GM12878 (cell line): Measurements from ENCODE around the gene LEF1. TPM values are rescaled to one million over a fixed set of nuclear protein-coding genes. Genes with fewer than 3 reads are reported as not detected.

Experiments
- ATAC-seq: fragments of 200-7000 bp; cut with Tn5 transposase; 3 replicates; pipeline ENCODE4 v1.9.1; 2020; ENCODE audit warnings: mild to moderate bottlenecking, moderate library complexity
- BruUV-seq: library from RNA; stranded (reverse); fragments of 400-500 nt; replicated peaks from 2 replicates; lab custom pipeline; 2021; lab: Mats Ljungman, UMichigan
- CTCF ChIA-PET: fragments of 300-600 bp; sonication (Branson Sonifier 250); formaldehyde crosslinking; extraction: SDS; loops from one replicate; lab custom pipeline; 2021; ENCODE audit warnings: inconsistent platforms; lab: Yijun Ruan, JAX
- POLR2A ChIA-PET: fragments of 350-600 bp; formaldehyde crosslinking; extraction: SDS; loops from one replicate; lab custom pipeline; 2021; ENCODE audit warnings: inconsistent platforms; lab: Charles Lee
- RAD21 ChIA-PET: fragments of 300-600 bp; sonication (Branson Sonifier 250); formaldehyde crosslinking; loops from one replicate; lab custom pipeline; 2023; ENCODE audit warnings: antibody characterized with exemption; ENCODE audit not compliant: unreplicated experiment; lab: Charles Lee
- SMC1A ChIA-PET: fragments of 300-600 bp; sonication (Branson Sonifier 250); formaldehyde crosslinking; loops from one replicate; lab custom pipeline; 2023; ENCODE audit not compliant: unreplicated experiment, uncharacterized antibody; lab: Charles Lee
- DNase-seq: peaks from one replicate; pipeline ENCODE4 v3.0.0-alpha.2; 2011; ENCODE audit warnings: low read depth, low spot score
- FAIRE-seq: peaks from 3 replicates; lab custom pipeline; 2011; peaks lifted over from hg19 to GRCh38; lab: Jason Lieb, UNC
- H2AFZ ChIP-seq: 2 replicates; pipeline ENCODE4 v1.6.0; 2011; ENCODE audit warnings: low read depth, low read length, control low read depth; ENCODE audit not compliant: control insufficient read depth
- H3K27ac ChIP-seq: 2 replicates; pipeline ENCODE4 v1.5.1; 2011; ENCODE audit warnings: control low read depth; ENCODE audit not compliant: control insufficient read depth, insufficient read depth
- H3K27me3 ChIP-seq, 2 experiments: replicated peaks in 1 of 2; 2 replicates each; pipeline versions ENCODE4 v1.6.0 to v1.6.1; 2011; ENCODE audit warnings: low read length in 1 of 2; ENCODE audit not compliant: control insufficient read depth in 2 of 2, insufficient read depth in 2 of 2
- H3K36me3 ChIP-seq, 2 experiments: 2 replicates each; pipeline ENCODE4 v1.5.1; 2011; ENCODE audit warnings: low read length in 1 of 2; ENCODE audit not compliant: control insufficient read depth in 2 of 2, insufficient read depth in 2 of 2
- H3K4me1 ChIP-seq: 2 replicates; pipeline ENCODE4 v1.6.1; 2011; ENCODE audit warnings: mild to moderate bottlenecking, low read length, moderate library complexity, mixed read lengths; ENCODE audit not compliant: control insufficient read depth, insufficient read depth
- H3K4me2 ChIP-seq: 2 replicates; pipeline ENCODE4 v1.6.0; 2011; ENCODE audit warnings: control low read depth; ENCODE audit not compliant: control insufficient read depth, insufficient read depth
- H3K4me3 ChIP-seq: fragments of 200-600 bp; sonication (generic); 2 replicates; pipeline ENCODE4 v1.5.1; 2016
- H3K79me2 ChIP-seq: 2 replicates; pipeline ENCODE4 v1.6.0; 2011; ENCODE audit warnings: low read length; ENCODE audit not compliant: control insufficient read depth, insufficient read depth
- H3K9ac ChIP-seq: 2 replicates; pipeline ENCODE4 v1.8.0; 2011; ENCODE audit warnings: low read length, control low read depth, mixed read lengths; ENCODE audit not compliant: control insufficient read depth, insufficient read depth
- H3K9me3 ChIP-seq: replicated peaks from 3 replicates; pipeline ENCODE4 v1.5.1; 2011; ENCODE audit warnings: mild to moderate bottlenecking, low read length; ENCODE audit not compliant: control insufficient read depth, insufficient read depth
- H4K20me1 ChIP-seq: 2 replicates; pipeline ENCODE4 v1.6.0; 2011; ENCODE audit not compliant: control insufficient read depth, insufficient read depth
- RAD21 ChIP-seq: IDR thresholded peaks from 2 replicates; pipeline ENCODE4 v1.6.1; 2011; ENCODE audit warnings: mild to moderate bottlenecking, low read depth, low read length, moderate library complexity; ENCODE audit not compliant: insufficient read depth
- WGBS: methylation state at CpG from one replicate; pipeline ENCODE4 v1.1.6; 2016; ENCODE audit warnings: low lambda C conversion rate; ENCODE audit not compliant: insufficient replicate concordance, insufficient coverage; ENCODE audit errors: missing lambda C conversion rate; 5-methylcytosine and 5-hydroxymethylcytosine counted together
- in situ Hi-C: fragments of 300-500 bp; cut with MboI; formaldehyde crosslinking; loops from 9 replicates; pipeline ENCODE4 v1.14.3; 2018; ENCODE audit warnings: mixed read lengths
- intact Hi-C: fragments of 100-400 bp; cut with micrococcal nuclease; formaldehyde crosslinking; loops from one replicate; pipeline ENCODE4 v1.14.2; 2022; ENCODE audit not compliant: unreplicated experiment
- polyA plus RNA-seq, 11 experiments: library from polyadenylated mRNA; depleted of rRNA in 4 of 11; unstranded in 6 of 11; stranded (reverse) in 5 of 11; fragments of >200 nt; fragmentation: Nextera tagmentation in 4 of 11; fragmentation: Illumina TruSeq in 1 of 11; extraction: Ambion mirVana in 4 of 11; extraction: Trizol in 1 of 11; gene quantifications; 1 replicate in 1 of 11; 2 replicates in 10 of 11; pipeline versions ENCODE4 v1.2.1 to v1.2.3, GENCODE V29; 2011 to 2016; ENCODE audit warnings: inconsistent platforms in 2 of 11, missing spikeins in 2 of 11, low read depth in 1 of 11
- total RNA-seq, 4 experiments: library from RNA; depleted of rRNA in 3 of 4; stranded (reverse); fragments of >200 nt in 3 of 4; fragmentation: Illumina TruSeq in 1 of 4; extraction: Trizol in 1 of 4; gene quantifications; 2 replicates each; pipeline versions ENCODE4 v1.2.1 to v1.2.3, GENCODE V29; 2013 to 2021
- TF ChIP-seq, protein P1 (sequence below): fragments of 450-650 bp; IDR thresholded peaks from 2 replicates; pipeline ENCODE4 v1.6.1; 2016; ENCODE audit warnings: mild to moderate bottlenecking, moderate library complexity, borderline replicate concordance

The LEF1 gene
- total and polyA plus RNA-seq, 10 of the 15 experiments (the other 5 are each of a cell fraction or from before 2014, with no cell fraction given), result 10.2 to 38.1 (median 19.5) TPM

DNA sequence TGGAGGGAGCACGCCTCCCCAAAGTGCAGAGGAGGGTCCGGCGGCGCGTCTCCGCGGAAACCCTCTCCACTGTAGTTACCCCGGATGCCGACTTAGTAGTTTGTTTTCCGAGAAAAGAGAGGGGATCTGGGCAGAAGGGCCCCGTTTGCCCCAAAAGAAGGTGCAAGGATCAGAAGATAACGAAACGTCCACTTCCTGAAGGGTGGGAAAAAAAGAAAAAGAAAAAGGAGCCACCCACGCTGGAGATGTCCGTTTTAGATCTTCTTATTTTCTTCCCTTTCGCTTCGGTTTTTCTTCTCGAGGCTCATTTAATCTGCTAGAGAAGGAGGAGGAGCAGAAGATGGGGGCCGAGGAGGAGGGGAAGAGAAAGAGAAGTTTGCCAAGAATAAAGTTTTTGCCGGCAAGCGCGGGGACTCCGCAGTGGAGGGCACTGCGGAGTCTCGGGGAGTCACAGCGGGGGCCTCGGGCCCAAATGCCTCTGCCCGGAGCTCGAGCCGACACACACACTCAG is 517 bp downstream of the LEF1 start:
- Histone ChIP-seq H3K9me3 (no peaks in the 10 kb centered on the region), H3K27me3 (peaks cover 11 to 39% of the 10 kb centered on the region in 2 experiments), H3K79me2 (no peaks in the 10 kb centered on the region; the same call in 1 of the 2 replicates), H3K4me1 (peaks cover 3% of the 10 kb centered on the region; the same call in 1 of the 2 replicates), H3K36me3 (no peaks in the 10 kb centered on the region)
- in situ Hi-C loops (loop anchor here (25.0 kb wide), 1 partner anchor 456 kb away; the partner anchor contains the start of gene PAPSS1), intact Hi-C loops (loop anchor here (5.0 kb wide), 1 partner anchor 51 kb away; no protein-coding TSS in a partner anchor)
- peak; percentile 0; the same call in 2 of the 3 replicates for ATAC-seq
- CTCF ChIA-PET, result interaction anchor here (0.7 to 1.6 kb wide), 2 partner anchors 53 to 138 kb away, joined by 3 to 4 read pairs; no protein-coding TSS in a partner anchor
- DNase-seq, result no peak
- SMC1A ChIA-PET, result interaction anchor here (0.7 to 1.2 kb wide), 4 partner anchors 11 to 176 kb away, joined by 3 to 6 read pairs (median 4); no protein-coding TSS in a partner anchor
- TF ChIP-seq, protein P1, sequence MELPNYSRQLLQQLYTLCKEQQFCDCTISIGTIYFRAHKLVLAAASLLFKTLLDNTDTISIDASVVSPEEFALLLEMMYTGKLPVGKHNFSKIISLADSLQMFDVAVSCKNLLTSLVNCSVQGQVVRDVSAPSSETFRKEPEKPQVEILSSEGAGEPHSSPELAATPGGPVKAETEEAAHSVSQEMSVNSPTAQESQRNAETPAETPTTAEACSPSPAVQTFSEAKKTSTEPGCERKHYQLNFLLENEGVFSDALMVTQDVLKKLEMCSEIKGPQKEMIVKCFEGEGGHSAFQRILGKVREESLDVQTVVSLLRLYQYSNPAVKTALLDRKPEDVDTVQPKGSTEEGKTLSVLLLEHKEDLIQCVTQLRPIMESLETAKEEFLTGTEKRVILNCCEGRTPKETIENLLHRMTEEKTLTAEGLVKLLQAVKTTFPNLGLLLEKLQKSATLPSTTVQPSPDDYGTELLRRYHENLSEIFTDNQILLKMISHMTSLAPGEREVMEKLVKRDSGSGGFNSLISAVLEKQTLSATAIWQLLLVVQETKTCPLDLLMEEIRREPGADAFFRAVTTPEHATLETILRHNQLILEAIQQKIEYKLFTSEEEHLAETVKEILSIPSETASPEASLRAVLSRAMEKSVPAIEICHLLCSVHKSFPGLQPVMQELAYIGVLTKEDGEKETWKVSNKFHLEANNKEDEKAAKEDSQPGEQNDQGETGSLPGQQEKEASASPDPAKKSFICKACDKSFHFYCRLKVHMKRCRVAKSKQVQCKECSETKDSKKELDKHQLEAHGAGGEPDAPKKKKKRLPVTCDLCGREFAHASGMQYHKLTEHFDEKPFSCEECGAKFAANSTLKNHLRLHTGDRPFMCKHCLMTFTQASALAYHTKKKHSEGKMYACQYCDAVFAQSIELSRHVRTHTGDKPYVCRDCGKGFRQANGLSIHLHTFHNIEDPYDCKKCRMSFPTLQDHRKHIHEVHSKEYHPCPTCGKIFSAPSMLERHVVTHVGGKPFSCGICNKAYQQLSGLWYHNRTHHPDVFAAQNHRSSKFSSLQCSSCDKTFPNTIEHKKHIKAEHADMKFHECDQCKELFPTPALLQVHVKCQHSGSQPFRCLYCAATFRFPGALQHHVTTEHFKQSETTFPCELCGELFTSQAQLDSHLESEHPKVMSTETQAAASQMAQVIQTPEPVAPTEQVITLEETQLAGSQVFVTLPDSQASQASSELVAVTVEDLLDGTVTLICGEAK, result peak; percentile 31; the same call in 1 of the 2 replicates
- no peak for TF ChIP-seq RAD21
- TF ChIP-seq, all 136 proteins: peak for 1
- 2% methylated on average over 29 of the region's 30 CpGs for WGBS
- Histone ChIP-seq H4K20me1 (no peaks in the 10 kb centered on the region; the same call in 1 of the 2 replicates), H3K9ac (peak overlapping the region; percentile 28; the same call in 1 of the 2 replicates), H2AFZ (peak overlapping the region; percentile 56), H3K27ac (no peak overlapping the region), H3K4me3 (peak overlapping the region; percentile 78), H3K4me2 (peak overlapping the region; percentile 84)
- RAD21 ChIA-PET, result interaction anchor here (1.2 to 1.5 kb wide), 2 partner anchors 50 to 137 kb away, joined by 3 to 5 read pairs; no protein-coding TSS in a partner anchor
- TSS peak; percentile 50 for BruUV-seq
- no peak for FAIRE-seq
- POLR2A ChIA-PET, result no interaction called here
